K562 (cell line): Measurements from ENCODE around the gene IL26. TPM values are rescaled to one million over a fixed set of nuclear protein-coding genes. Genes with fewer than 3 reads are reported as not detected.

Experiments
- ATAC-seq: fragments of 200-7000 bp; cut with Tn5 transposase; 3 replicates; pipeline ENCODE4 v1.9.1; 2020; ENCODE audit warnings: moderate library complexity
- BruUV-seq: library from RNA; stranded (reverse); fragments of 400-500 nt; replicated peaks from 2 replicates; lab custom pipeline; 2021; lab: Mats Ljungman, UMichigan
- CTCF ChIA-PET: fragments of 300-600 bp; formaldehyde crosslinking; extraction: SDS; loops from one replicate; lab custom pipeline; 2021; ENCODE audit warnings: low intra/inter-chr PET ratio; lab: Yijun Ruan, JAX
- POLR2A ChIA-PET: fragments of 300-600, 350-650 bp; sonication (Branson Sonifier 250); formaldehyde crosslinking; extraction: SDS; loops from one replicate; lab custom pipeline; 2021; ENCODE audit warnings: antibody characterized with exemption, inconsistent platforms; lab: Yijun Ruan, JAX
- DNase-seq, 4 experiments: peaks; one replicate each; pipeline versions ENCODE4 v3.0.0 to v3.0.0-alpha.2; 2011 to 2018; ENCODE audit warnings: low spot score in 3 of 4, mixed read lengths in 3 of 4; ENCODE audit errors: extremely low read depth in 1 of 4
- FAIRE-seq: peaks from 2 replicates; lab custom pipeline; 2011; peaks lifted over from hg19 to GRCh38; lab: Jason Lieb, UNC
- H2AFZ ChIP-seq: 2 replicates; pipeline ENCODE4 v1.6.0; 2011; ENCODE audit warnings: low read depth, low read length, control low read depth, inconsistent platforms
- H3K27ac ChIP-seq: fragments of 200-600 bp; 3 replicates; pipeline ENCODE4 v1.8.0; 2011; ENCODE audit warnings: low read depth, mild to moderate bottlenecking, control low read depth, inconsistent platforms, low read length, moderate library complexity, mixed read lengths; ENCODE audit errors: extremely low read depth
- H3K27me3 ChIP-seq, 2 experiments: fragments of 300-600 bp in 1 of 2; 2 replicates in 1 of 2; 3 replicates in 1 of 2; pipeline versions ENCODE4 v1.6.0 to v1.8.0; 2011; ENCODE audit warnings: inconsistent platforms in 2 of 2, low read length in 2 of 2, mild to moderate bottlenecking in 1 of 2, mixed read lengths in 1 of 2, moderate library complexity in 1 of 2; ENCODE audit not compliant: control insufficient read depth in 2 of 2, insufficient read depth in 2 of 2
- H3K36me3 ChIP-seq: fragments of 300-600 bp; 3 replicates; pipeline ENCODE4 v1.8.0; 2011; ENCODE audit warnings: mild to moderate bottlenecking, low read length, inconsistent platforms; ENCODE audit not compliant: control insufficient read depth, insufficient read depth
- H3K4me1 ChIP-seq, 2 experiments: fragments of 200-600 bp in 1 of 2; replicated peaks in 1 of 2; 2 replicates in 1 of 2; 3 replicates in 1 of 2; pipeline versions ENCODE4 v1.5.1 to v1.8.0; 2011; ENCODE audit warnings: inconsistent platforms in 2 of 2, low read length in 2 of 2, mild to moderate bottlenecking in 1 of 2, mixed read lengths in 1 of 2, moderate library complexity in 1 of 2; ENCODE audit not compliant: control insufficient read depth in 2 of 2, insufficient read depth in 2 of 2
- H3K4me2 ChIP-seq: 2 replicates; pipeline ENCODE4 v1.6.1; 2011; ENCODE audit warnings: low read length, control low read depth, inconsistent platforms, mixed read lengths; ENCODE audit not compliant: insufficient read depth
- H3K4me3 ChIP-seq: fragments of 200-600 bp; sonication (generic), shearing (Covaris generic); 2 replicates; pipeline ENCODE4 v1.5.1; 2016; ENCODE audit warnings: control low read depth, inconsistent platforms
- H3K79me2 ChIP-seq: fragments of 200-600 bp; 3 replicates; pipeline ENCODE4 v1.8.0; 2011; ENCODE audit warnings: low read length, inconsistent platforms; ENCODE audit not compliant: control insufficient read depth, insufficient read depth
- H3K9ac ChIP-seq, 2 experiments: 2 replicates each; pipeline versions ENCODE4 v1.6.0 to v1.6.1; 2011; ENCODE audit warnings: low read depth in 2 of 2, low read length in 2 of 2, control low read depth in 1 of 2, inconsistent platforms in 1 of 2, mild to moderate bottlenecking in 1 of 2, mixed read lengths in 1 of 2; ENCODE audit not compliant: insufficient read depth in 1 of 2
- H3K9me1 ChIP-seq: one replicate; pipeline ENCODE4 v1.6.0; 2011; ENCODE audit warnings: inconsistent platforms, mild to moderate bottlenecking, low read length, moderate library complexity; ENCODE audit not compliant: control insufficient read depth, insufficient read depth
- H3K9me3 ChIP-seq: replicated peaks from 2 replicates; pipeline ENCODE4 v1.5.1; 2011; ENCODE audit warnings: low read depth, low read length, inconsistent platforms; ENCODE audit not compliant: control insufficient read depth, insufficient read depth
- H4K20me1 ChIP-seq: replicated peaks from 2 replicates; pipeline ENCODE4 v1.6.1; 2011; ENCODE audit warnings: low read length, inconsistent platforms, mixed read lengths; ENCODE audit not compliant: control insufficient read depth, insufficient read depth
- CBX2 ChIP-seq: fragments of 200-600 bp; sonication (generic); IDR thresholded peaks from one replicate; pipeline ENCODE4 v1.6.1; 2012; ENCODE audit warnings: mild to moderate bottlenecking, low read length, inconsistent platforms; ENCODE audit not compliant: insufficient read depth, poor library complexity, severe bottlenecking
- ESRRB ChIP-seq: fragments of 250-450 bp; sonication (Bioruptor Pico); IDR thresholded peaks from 2 replicates; pipeline ENCODE4 v1.5.0; 2020; ENCODE audit warnings: mild to moderate bottlenecking, moderate library complexity, borderline replicate concordance
- RAD21 ChIP-seq, 2 experiments: fragments of 250-450 bp in 1 of 2; fragments of 450-650 bp in 1 of 2; sonication (Bioruptor Pico) in 1 of 2; formaldehyde crosslinking in 1 of 2; IDR thresholded peaks in 1 of 2; conservative IDR thresholded peaks in 1 of 2; 2 replicates each; pipeline versions ENCODE4 v1.4.0 to v1.8.0; 2020 to 2022; ENCODE audit warnings: mild to moderate bottlenecking in 2 of 2, moderate library complexity in 1 of 2
- WGBS: fragments of 100-300 bp; shearing (Covaris generic); methylation state at CpG from one replicate; pipeline ENCODE4 v1.1.6; 2016; ENCODE audit warnings: low coverage, mixed read lengths; ENCODE audit not compliant: insufficient coverage; ENCODE audit errors: missing lambda C conversion rate; 5-methylcytosine and 5-hydroxymethylcytosine counted together
- in situ Hi-C: fragments of 300-500 bp; cut with MboI; formaldehyde crosslinking; loops from 4 replicates; pipeline ENCODE4 v1.15.0; 2018; ENCODE audit warnings: inconsistent platforms, mixed read lengths
- intact Hi-C: fragments of 100-400 bp; cut with micrococcal nuclease; formaldehyde crosslinking; loops from 2 replicates; pipeline ENCODE4 v1.14.2; 2022
- polyA plus RNA-seq, 8 experiments: library from polyadenylated mRNA; depleted of rRNA in 4 of 8; stranded (reverse) in 5 of 8; unstranded in 3 of 8; fragments of >200 nt; fragmentation: Nextera tagmentation in 2 of 8; fragmentation: Illumina TruSeq in 1 of 8; extraction: Ambion mirVana in 2 of 8; extraction: Trizol in 1 of 8; gene quantifications; 2 replicates each; pipeline versions ENCODE4 v1.2.1 to v1.2.3, GENCODE V29; 2011 to 2014; ENCODE audit warnings: inconsistent platforms in 1 of 8, missing spikeins in 1 of 8
- total RNA-seq, 7 experiments: library from RNA; depleted of rRNA in 6 of 7; stranded (reverse); fragments of >200 nt in 6 of 7; fragmentation: Illumina TruSeq in 2 of 7; extraction: Trizol in 2 of 7; gene quantifications; 2 replicates each; pipeline versions ENCODE4 v1.2.1 to v1.2.3, GENCODE V29; 2011 to 2021; ENCODE audit warnings: low replicate concordance in 1 of 7

Gene IL26
- total and polyA plus RNA-seq, 9 of the 15 experiments (the other 6 are each of a cell fraction or from before 2014, with no cell fraction given) = not detected

DNA sequence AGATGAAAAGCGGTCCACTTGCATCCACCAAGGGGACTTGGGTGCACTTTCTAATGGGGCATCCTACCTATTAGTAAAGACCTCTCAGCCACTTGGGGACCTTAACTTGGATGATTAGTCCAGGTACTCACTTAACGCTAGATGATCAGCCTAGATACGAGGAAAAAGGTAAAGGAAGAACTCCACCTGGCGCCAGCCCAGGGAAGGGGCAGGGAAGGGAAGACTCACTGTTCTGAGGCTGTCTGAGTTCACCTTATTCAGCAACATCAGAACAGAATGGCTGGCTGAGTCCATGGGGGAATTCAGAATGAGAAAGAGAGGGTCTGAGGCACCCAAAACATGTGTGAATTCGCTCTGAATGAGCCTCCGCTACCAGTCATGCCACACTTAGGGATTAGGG, 20.7 kb upstream of the IL26 start:
- Histone ChIP-seq H2AFZ (no peak overlapping the region), H3K27ac (no peak overlapping the region), H3K4me2 (no peak overlapping the region), H3K9me3 (no peaks in the 10 kb centered on the region), H3K9ac (no peak overlapping the region), H3K79me2 (no peaks in the 10 kb centered on the region), H3K4me1 (no peaks in the 10 kb centered on the region; a peak in 1 of 5 replicates), H3K9me1 (no peaks in the 10 kb centered on the region), H3K36me3 (no peaks in the 10 kb centered on the region), H3K27me3 (peaks cover 8 to 16% of the 10 kb centered on the region in 2 experiments; a peak in 2 of 5 replicates), H4K20me1 (no peaks in the 10 kb centered on the region), H3K4me3 (no peak overlapping the region)
- TF ChIP-seq ESRRB (CRISPR knock-in tag) (no peak), RAD21 (CRISPR knock-in tag; conservative IDR thresholded peaks at IDR 0.05 in 1 of 2, IDR thresholded peaks at IDR 0.05 in 1 of 2) (peak in 1 of 2 experiments; percentile 19; a peak in 1 of 4 replicates), CBX2 (no peak)
- ChIA-PET CTCF (interaction anchor here (0.6 kb wide), 1 partner anchor 994 kb away, joined by 4 read pairs; no protein-coding TSS in a partner anchor), POLR2A (interaction anchor here (1.6 kb wide), 1 partner anchor 13 kb away, joined by 4 read pairs; no protein-coding TSS in a partner anchor)
- ATAC-seq (no peak), FAIRE-seq (no peak), DNase-seq (no peak)
- BruUV-seq = no TSS peak
- in situ Hi-C loops (no loop called here), intact Hi-C loops (no loop called here)
- WGBS = 6% methylated on average over 6 of the region's 6 CpGs
